ENCODE measurements around the gene RPLP2.
A peak's percentile ranks its signal among the peaks of the same experiment; 100 is the strongest.

The RPLP2 gene

DNA sequence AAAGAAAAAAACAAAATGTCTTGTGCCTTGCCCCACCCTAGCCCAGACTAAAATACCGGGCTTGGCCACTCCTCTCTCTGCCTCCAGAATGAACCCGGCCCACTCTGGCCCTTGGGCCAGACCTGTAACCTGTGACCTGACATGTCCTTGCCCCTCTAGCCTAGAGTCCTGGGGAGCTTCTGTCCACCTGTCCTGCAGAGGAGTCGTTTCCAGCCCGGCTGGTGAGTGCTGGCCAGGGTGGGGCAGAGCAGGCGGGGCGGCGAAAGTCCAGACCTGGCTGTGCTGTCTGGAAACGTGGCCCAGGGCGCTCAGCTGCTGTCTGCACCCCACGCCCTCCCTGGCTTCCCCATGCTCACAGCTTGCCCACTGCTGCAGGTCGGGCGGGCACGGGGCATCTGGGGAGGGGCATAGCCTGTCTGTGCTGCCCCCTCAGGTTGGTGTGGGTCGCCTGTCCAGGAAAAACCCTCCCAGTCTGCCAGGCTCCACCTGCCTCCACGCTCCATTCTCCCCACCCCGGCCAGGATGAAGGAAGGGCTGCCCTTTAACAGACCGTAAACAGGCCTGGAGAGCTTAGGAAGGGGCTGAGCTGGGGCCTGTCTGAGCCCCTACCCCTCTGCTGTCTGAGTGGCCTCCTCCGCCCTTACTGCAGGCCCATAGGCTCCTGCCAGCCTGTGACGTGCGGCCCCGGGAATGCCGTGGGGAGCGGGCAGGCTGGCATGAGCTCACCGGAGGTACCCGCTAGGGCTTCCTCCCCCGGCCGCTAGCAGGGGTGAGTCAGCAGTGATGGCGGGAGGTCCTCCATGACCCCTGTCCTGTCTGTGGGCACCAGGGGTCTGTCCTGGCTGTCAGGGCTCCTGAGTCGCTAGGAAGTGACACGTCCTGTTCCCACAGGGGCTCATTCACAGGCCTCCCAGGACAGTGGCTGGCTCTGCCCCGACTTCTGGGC lies 24.9 kb downstream of the RPLP2 start:
- peak overlapping the region; percentile 47 to 81 (median 70) for H3K4me3 ChIP-seq (ENCODE audit: low read depth in 1 of 5, low read length in 5 of 5)
- no peaks in the 10 kb centered on the region for H3K27me3 ChIP-seq (ENCODE audit: control insufficient read depth in 5 of 5, insufficient read depth in 4 of 5, low read length in 5 of 5)
- peak overlapping the region in 4 of 5 donors; percentile 61 to 95 (median 68) for H3K9ac ChIP-seq (ENCODE audit: low read length in 5 of 5)
- peaks cover 3 to 82% (median 62%) of the 10 kb centered on the region in 5 donors for H3K4me1 ChIP-seq (ENCODE audit: control insufficient read depth in 5 of 5, insufficient read depth in 5 of 5, low read length in 5 of 5)
- peaks cover 0 to 36% (median 36%) of the 10 kb centered on the region in 5 donors for H3K36me3 ChIP-seq (ENCODE audit: control insufficient read depth in 5 of 5, insufficient read depth in 5 of 5, low read length in 5 of 5)
- H3K27ac ChIP-seq (ENCODE audit: low read depth, low read length): peak overlapping the region; percentile 94
- H3K9me3 ChIP-seq (ENCODE audit: control insufficient read depth in 5 of 5, low read length in 5 of 5): no peaks in the 10 kb centered on the region

DNA sequence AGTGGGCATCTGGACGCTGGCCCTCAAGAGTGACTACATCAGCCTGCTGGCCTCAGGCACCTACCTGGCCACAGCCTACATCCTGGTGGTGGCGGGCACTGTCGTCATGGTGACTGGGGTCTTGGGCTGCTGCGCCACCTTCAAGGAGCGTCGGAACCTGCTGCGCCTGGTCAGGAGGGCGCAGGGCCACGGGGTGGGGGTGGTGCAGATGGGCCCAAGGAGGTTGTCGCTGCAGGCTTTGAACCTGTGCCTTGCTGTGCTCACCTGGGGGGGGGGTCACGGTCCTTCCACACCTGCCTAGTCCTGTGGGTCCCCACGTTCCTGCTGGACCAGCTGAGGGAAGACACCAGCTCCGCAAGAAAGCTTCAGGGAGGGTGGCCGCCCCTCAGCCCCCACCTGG lies 26.5 kb downstream of the RPLP2 start:
- Histone ChIP-seq H3K9ac (ENCODE audit: low read length in 5 of 5) (no peak overlapping the region), H3K4me3 (ENCODE audit: low read depth in 1 of 5, low read length in 5 of 5) (no peak overlapping the region), H3K36me3 (ENCODE audit: control insufficient read depth in 5 of 5, insufficient read depth in 5 of 5, low read length in 5 of 5) (peaks cover 0 to 52% (median 47%) of the 10 kb centered on the region in 5 donors), H3K27ac (ENCODE audit: low read depth, low read length) (peak overlapping the region; percentile 23), H3K27me3 (ENCODE audit: control insufficient read depth in 5 of 5, insufficient read depth in 4 of 5, low read length in 5 of 5) (no peaks in the 10 kb centered on the region), H3K4me1 (ENCODE audit: control insufficient read depth in 5 of 5, insufficient read depth in 5 of 5, low read length in 5 of 5) (peaks cover 12 to 82% (median 60%) of the 10 kb centered on the region in 5 donors), H3K9me3 (ENCODE audit: control insufficient read depth in 5 of 5, low read length in 5 of 5) (no peaks in the 10 kb centered on the region)

- Histone ChIP-seq H3K36me3 (ENCODE audit: control insufficient read depth in 5 of 5, insufficient read depth in 5 of 5, low read length in 5 of 5) (peaks cover 0 to 52% (median 47%) of the 10 kb centered on the region in 5 donors), H3K9ac (ENCODE audit: low read length in 5 of 5) (no peak overlapping the region), H3K4me1 (ENCODE audit: control insufficient read depth in 5 of 5, insufficient read depth in 5 of 5, low read length in 5 of 5) (peaks cover 12 to 82% (median 61%) of the 10 kb centered on the region in 5 donors), H3K9me3 (ENCODE audit: control insufficient read depth in 5 of 5, low read length in 5 of 5) (no peaks in the 10 kb centered on the region), H3K27me3 (ENCODE audit: control insufficient read depth in 5 of 5, insufficient read depth in 4 of 5, low read length in 5 of 5) (no peaks in the 10 kb centered on the region), H3K27ac (ENCODE audit: low read depth, low read length) (peak overlapping the region; percentile 23), H3K4me3 (ENCODE audit: low read depth in 1 of 5, low read length in 5 of 5) (no peak overlapping the region)
Measured at GRCh38 chr11:836700-837099, 26.9 kb downstream of the RPLP2 start.

- Histone ChIP-seq H3K36me3 (ENCODE audit: control insufficient read depth in 5 of 5, insufficient read depth in 5 of 5, low read length in 5 of 5) (peaks cover 0 to 52% (median 47%) of the 10 kb centered on the region in 5 donors), H3K9me3 (ENCODE audit: control insufficient read depth in 5 of 5, low read length in 5 of 5) (no peaks in the 10 kb centered on the region), H3K27me3 (ENCODE audit: control insufficient read depth in 5 of 5, insufficient read depth in 4 of 5, low read length in 5 of 5) (no peaks in the 10 kb centered on the region), H3K4me3 (ENCODE audit: low read depth in 1 of 5, low read length in 5 of 5) (no peak overlapping the region), H3K4me1 (ENCODE audit: control insufficient read depth in 5 of 5, insufficient read depth in 5 of 5, low read length in 5 of 5) (peaks cover 12 to 78% (median 57%) of the 10 kb centered on the region in 5 donors), H3K9ac (ENCODE audit: low read length in 5 of 5) (no peak overlapping the region), H3K27ac (ENCODE audit: low read depth, low read length) (peak overlapping the region; percentile 23)
Measured at GRCh38 chr11:837189-837989, 27.6 kb downstream of the RPLP2 start.

GRCh38 chr11:837990-838307 lies 28.2 kb downstream of the RPLP2 start:
- no peak overlapping the region for H3K9ac ChIP-seq (ENCODE audit: low read length in 5 of 5)
- no peaks in the 10 kb centered on the region for H3K27me3 ChIP-seq (ENCODE audit: control insufficient read depth in 5 of 5, insufficient read depth in 4 of 5, low read length in 5 of 5)
- no peak overlapping the region for H3K27ac ChIP-seq (ENCODE audit: low read depth, low read length)
- H3K4me1 ChIP-seq (ENCODE audit: control insufficient read depth in 5 of 5, insufficient read depth in 5 of 5, low read length in 5 of 5): peaks cover 12 to 76% (median 55%) of the 10 kb centered on the region in 5 donors
- H3K9me3 ChIP-seq (ENCODE audit: control insufficient read depth in 5 of 5, low read length in 5 of 5): no peaks in the 10 kb centered on the region
- no peak overlapping the region for H3K4me3 ChIP-seq (ENCODE audit: low read depth in 1 of 5, low read length in 5 of 5)
- H3K36me3 ChIP-seq (ENCODE audit: control insufficient read depth in 5 of 5, insufficient read depth in 5 of 5, low read length in 5 of 5): peaks cover 0 to 52% (median 47%) of the 10 kb centered on the region in 5 donors

- Histone ChIP-seq H3K27me3 (ENCODE audit: control insufficient read depth in 5 of 5, insufficient read depth in 4 of 5, low read length in 5 of 5) (no peaks in the 10 kb centered on the region), H3K27ac (ENCODE audit: low read depth, low read length) (no peak overlapping the region), H3K9ac (ENCODE audit: low read length in 5 of 5) (no peak overlapping the region), H3K4me3 (ENCODE audit: low read depth in 1 of 5, low read length in 5 of 5) (no peak overlapping the region), H3K4me1 (ENCODE audit: control insufficient read depth in 5 of 5, insufficient read depth in 5 of 5, low read length in 5 of 5) (peaks cover 12 to 79% (median 57%) of the 10 kb centered on the region in 5 donors), H3K36me3 (ENCODE audit: control insufficient read depth in 5 of 5, insufficient read depth in 5 of 5, low read length in 5 of 5) (peaks cover 0 to 52% (median 47%) of the 10 kb centered on the region in 5 donors), H3K9me3 (ENCODE audit: control insufficient read depth in 5 of 5, low read length in 5 of 5) (no peaks in the 10 kb centered on the region)
Measured at GRCh38 chr11:838441-839279, 28.9 kb downstream of the RPLP2 start.

DNA sequence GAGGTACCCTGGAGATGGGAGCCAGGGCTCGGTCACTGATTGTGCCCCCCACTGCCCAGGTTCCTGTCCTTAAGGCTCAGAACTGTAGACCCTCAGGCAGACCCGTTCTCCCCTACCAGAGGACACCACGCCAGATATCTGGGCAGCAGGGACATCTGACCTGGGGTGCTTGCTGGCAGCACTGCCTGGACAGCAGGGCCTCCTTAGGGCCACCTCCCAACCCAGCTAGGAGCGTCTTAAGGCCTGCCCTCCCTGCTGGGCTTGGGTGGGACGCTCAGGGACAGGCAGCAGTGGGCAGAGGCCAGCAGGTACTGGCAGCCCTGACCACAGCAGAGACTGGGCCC lies 29.5 kb downstream of the RPLP2 start:
- Histone ChIP-seq H3K27ac (ENCODE audit: low read depth, low read length) (no peak overlapping the region), H3K9ac (ENCODE audit: low read length in 5 of 5) (peak overlapping the region in 1 of 5 donors; percentile 41), H3K27me3 (ENCODE audit: control insufficient read depth in 5 of 5, insufficient read depth in 4 of 5, low read length in 5 of 5) (no peaks in the 10 kb centered on the region), H3K4me3 (ENCODE audit: low read depth in 1 of 5, low read length in 5 of 5) (no peak overlapping the region), H3K9me3 (ENCODE audit: control insufficient read depth in 5 of 5, low read length in 5 of 5) (no peaks in the 10 kb centered on the region), H3K36me3 (ENCODE audit: control insufficient read depth in 5 of 5, insufficient read depth in 5 of 5, low read length in 5 of 5) (peaks cover 0 to 52% (median 47%) of the 10 kb centered on the region in 5 donors), H3K4me1 (ENCODE audit: control insufficient read depth in 5 of 5, insufficient read depth in 5 of 5, low read length in 5 of 5) (peaks cover 12 to 79% (median 56%) of the 10 kb centered on the region in 5 donors)

- H3K36me3 ChIP-seq (ENCODE audit: control insufficient read depth in 5 of 5, insufficient read depth in 5 of 5, low read length in 5 of 5): peaks cover 0 to 52% (median 47%) of the 10 kb centered on the region in 5 donors
- H3K9ac ChIP-seq (ENCODE audit: low read length in 5 of 5): peak overlapping the region in 4 of 5 donors; percentile 6 to 57 (median 40)
- H3K4me1 ChIP-seq (ENCODE audit: control insufficient read depth in 5 of 5, insufficient read depth in 5 of 5, low read length in 5 of 5): peaks cover 11 to 78% (median 57%) of the 10 kb centered on the region in 5 donors
- H3K27me3 ChIP-seq (ENCODE audit: control insufficient read depth in 5 of 5, insufficient read depth in 4 of 5, low read length in 5 of 5): no peaks in the 10 kb centered on the region
- H3K9me3 ChIP-seq (ENCODE audit: control insufficient read depth in 5 of 5, low read length in 5 of 5): no peaks in the 10 kb centered on the region
- H3K27ac ChIP-seq (ENCODE audit: low read depth, low read length): peak overlapping the region; percentile 72
- peak overlapping the region in 1 of 5 donors; percentile 94 for H3K4me3 ChIP-seq (ENCODE audit: low read depth in 1 of 5, low read length in 5 of 5)
Measured at GRCh38 chr11:839875-840617, 30.3 kb downstream of the RPLP2 start.

- Histone ChIP-seq H3K36me3 (ENCODE audit: control insufficient read depth in 5 of 5, insufficient read depth in 5 of 5, low read length in 5 of 5) (peaks cover 0 to 42% (median 37%) of the 10 kb centered on the region in 5 donors), H3K9ac (ENCODE audit: low read length in 5 of 5) (peak overlapping the region in 4 of 5 donors; percentile 76 to 86 (median 84)), H3K4me1 (ENCODE audit: control insufficient read depth in 5 of 5, insufficient read depth in 5 of 5, low read length in 5 of 5) (peaks cover 15 to 86% (median 71%) of the 10 kb centered on the region in 5 donors), H3K4me3 (ENCODE audit: low read depth in 1 of 5, low read length in 5 of 5) (peak overlapping the region; percentile 84 to 94 (median 86)), H3K27me3 (ENCODE audit: control insufficient read depth in 5 of 5, insufficient read depth in 4 of 5, low read length in 5 of 5) (no peaks in the 10 kb centered on the region), H3K9me3 (ENCODE audit: control insufficient read depth in 5 of 5, low read length in 5 of 5) (no peaks in the 10 kb centered on the region), H3K27ac (ENCODE audit: low read depth, low read length) (peak overlapping the region; percentile 92)
Measured at GRCh38 chr11:841981-842369, 32.2 kb downstream of the RPLP2 start.

Data from subcutaneous abdominal adipose tissue (tissue), 5 donors.